Measurements from ENCODE around the gene MEIS3. TPM values are rescaled to one million over a fixed set of nuclear protein-coding genes. Genes with fewer than 3 reads are reported as not detected.
A peak's percentile ranks its signal among the peaks of the same experiment; 100 is the strongest.

Gene MEIS3
- total RNA-seq: not detected
- 1 to 10 TPM in 1 of 4 donors, under 1 TPM in 2, not detected in 1; 0.13 to 1.0 (median 0.44) TPM for polyA plus RNA-seq

GRCh38 chr19:47419030-47419783 lies at the start of gene MEIS3:
MEIS3 (minus strand) TSS chr19:47419527; CDS start chr19:47419081, 446 bp downstream.
- Mint-ChIP-seq H3K9me3 (peaks cover 0 to 5% (median 0%) of the 10 kb centered on the region in 7 donors), H3K4me1 (peaks cover 4 to 48% (median 23%) of the 10 kb centered on the region in 4 donors), H3K36me3 (peaks cover 9% of the 10 kb centered on the region), H3K27ac (no peak within 1 kb of the TSS), H3K4me3 (peak within 1 kb of the TSS; percentile 73 to 86 (median 81)), H3K27me3 (peaks cover 82% of the 10 kb centered on the region)
- H3K9me3 ChIP-seq (ENCODE audit: control insufficient read depth in 2 of 2, low read length in 2 of 2): no peaks in the 10 kb centered on the region
- H3K36me3 ChIP-seq (ENCODE audit: control insufficient read depth, insufficient read depth, low read length): no peaks in the 10 kb centered on the region
- ATAC-seq (ENCODE audit: low read depth in 2 of 2) (no peak), DNase-seq (no peak)
- H3K4me3 ChIP-seq (ENCODE audit: low read depth, low read length): no peak within 1 kb of the TSS
- no peak within 1 kb of the TSS for H3K27ac ChIP-seq (ENCODE audit: insufficient read depth, low read length, poor library complexity, severe bottlenecking)
- peaks cover 29% of the 10 kb centered on the region for H3K27me3 ChIP-seq (ENCODE audit: control insufficient read depth, insufficient read depth, low read length)
- peaks cover 30% of the 10 kb centered on the region for H3K4me1 ChIP-seq (ENCODE audit: control insufficient read depth, insufficient read depth, low read length, poor library complexity, severe bottlenecking)

- ATAC-seq (ENCODE audit: low read depth in 2 of 2) (no peak), DNase-seq (no peak)
- Histone ChIP-seq H3K36me3 (ENCODE audit: control insufficient read depth, insufficient read depth, low read length) (no peaks in the 10 kb centered on the region), H3K27ac (ENCODE audit: insufficient read depth, low read length, poor library complexity, severe bottlenecking) (no peak overlapping the region), H3K9me3 (ENCODE audit: control insufficient read depth in 2 of 2, low read length in 2 of 2) (no peaks in the 10 kb centered on the region), H3K27me3 (ENCODE audit: control insufficient read depth, insufficient read depth, low read length) (peaks cover 8% of the 10 kb centered on the region), H3K4me3 (ENCODE audit: low read depth, low read length) (no peak overlapping the region), H3K4me1 (ENCODE audit: control insufficient read depth, insufficient read depth, low read length, poor library complexity, severe bottlenecking) (peaks cover 8% of the 10 kb centered on the region)
- Mint-ChIP-seq H3K9me3 (peaks cover 0 to 1% (median 0%) of the 10 kb centered on the region in 7 donors), H3K4me3 (peak overlapping the region in 1 of 4 donors; percentile 21), H3K27me3 (peaks cover 61% of the 10 kb centered on the region), H3K27ac (no peak overlapping the region), H3K36me3 (no peaks in the 10 kb centered on the region), H3K4me1 (peaks cover 0 to 23% (median 11%) of the 10 kb centered on the region in 4 donors)
Measured at GRCh38 chr19:47467914-47468313, 48.6 kb upstream of the MEIS3 start.

GRCh38 chr19:47465957-47466356 lies 46.6 kb upstream of the MEIS3 start:
- H3K4me3 Mint-ChIP-seq: no peak overlapping the region
- peaks cover 50% of the 10 kb centered on the region for H3K27me3 Mint-ChIP-seq
- peaks cover 0 to 1% (median 0%) of the 10 kb centered on the region in 7 donors for H3K9me3 Mint-ChIP-seq
- H3K27ac ChIP-seq (ENCODE audit: insufficient read depth, low read length, poor library complexity, severe bottlenecking): no peak overlapping the region
- H3K36me3 ChIP-seq (ENCODE audit: control insufficient read depth, insufficient read depth, low read length): no peaks in the 10 kb centered on the region
- peaks cover 3% of the 10 kb centered on the region for H3K27me3 ChIP-seq (ENCODE audit: control insufficient read depth, insufficient read depth, low read length)
- H3K4me1 Mint-ChIP-seq: peaks cover 0 to 12% (median 5%) of the 10 kb centered on the region in 4 donors
- no peak for DNase-seq
- H3K36me3 Mint-ChIP-seq: no peaks in the 10 kb centered on the region
- no peak overlapping the region for H3K4me3 ChIP-seq (ENCODE audit: low read depth, low read length)
- H3K27ac Mint-ChIP-seq: no peak overlapping the region
- no peaks in the 10 kb centered on the region for H3K9me3 ChIP-seq (ENCODE audit: control insufficient read depth in 2 of 2, low read length in 2 of 2)
- ATAC-seq (ENCODE audit: low read depth in 2 of 2): no peak
- H3K4me1 ChIP-seq (ENCODE audit: control insufficient read depth, insufficient read depth, low read length, poor library complexity, severe bottlenecking): no peaks in the 10 kb centered on the region

GRCh38 chr19:47464675-47465419 lies 45.5 kb upstream of the MEIS3 start:
- DNase-seq (no peak), ATAC-seq (ENCODE audit: low read depth in 2 of 2) (no peak)
- H3K4me3 Mint-ChIP-seq: no peak overlapping the region
- H3K36me3 ChIP-seq (ENCODE audit: control insufficient read depth, insufficient read depth, low read length): no peaks in the 10 kb centered on the region
- H3K4me1 Mint-ChIP-seq: peaks cover 0 to 5% (median 2%) of the 10 kb centered on the region in 4 donors
- H3K27me3 ChIP-seq (ENCODE audit: control insufficient read depth, insufficient read depth, low read length): peaks cover 3% of the 10 kb centered on the region
- H3K27ac Mint-ChIP-seq: peak overlapping the region in 1 of 3 donors; percentile 0
- no peaks in the 10 kb centered on the region for H3K9me3 ChIP-seq (ENCODE audit: control insufficient read depth in 2 of 2, low read length in 2 of 2)
- no peak overlapping the region for H3K4me3 ChIP-seq (ENCODE audit: low read depth, low read length)
- H3K36me3 Mint-ChIP-seq: no peaks in the 10 kb centered on the region
- no peak overlapping the region for H3K27ac ChIP-seq (ENCODE audit: insufficient read depth, low read length, poor library complexity, severe bottlenecking)
- H3K27me3 Mint-ChIP-seq: peaks cover 38% of the 10 kb centered on the region
- H3K9me3 Mint-ChIP-seq: peaks cover 0 to 4% (median 0%) of the 10 kb centered on the region in 7 donors
- H3K4me1 ChIP-seq (ENCODE audit: control insufficient read depth, insufficient read depth, low read length, poor library complexity, severe bottlenecking): no peaks in the 10 kb centered on the region

- Mint-ChIP-seq H3K27ac (no peak overlapping the region), H3K4me3 (no peak overlapping the region), H3K36me3 (no peaks in the 10 kb centered on the region), H3K4me1 (peaks cover 0 to 2% (median 0%) of the 10 kb centered on the region in 4 donors), H3K9me3 (peaks cover 0 to 5% (median 0%) of the 10 kb centered on the region in 7 donors), H3K27me3 (peaks cover 16% of the 10 kb centered on the region)
- Histone ChIP-seq H3K9me3 (ENCODE audit: control insufficient read depth in 2 of 2, low read length in 2 of 2) (no peaks in the 10 kb centered on the region), H3K27ac (ENCODE audit: insufficient read depth, low read length, poor library complexity, severe bottlenecking) (no peak overlapping the region), H3K4me1 (ENCODE audit: control insufficient read depth, insufficient read depth, low read length, poor library complexity, severe bottlenecking) (no peaks in the 10 kb centered on the region), H3K36me3 (ENCODE audit: control insufficient read depth, insufficient read depth, low read length) (no peaks in the 10 kb centered on the region), H3K27me3 (ENCODE audit: control insufficient read depth, insufficient read depth, low read length) (peaks cover 22% of the 10 kb centered on the region), H3K4me3 (ENCODE audit: low read depth, low read length) (no peak overlapping the region)
- ATAC-seq (ENCODE audit: low read depth in 2 of 2): no peak
- DNase-seq: no peak
Measured at GRCh38 chr19:47461876-47462275, 42.5 kb upstream of the MEIS3 start.

GRCh38 chr19:47459477-47459876 lies 40.1 kb upstream of the MEIS3 start:
- H3K27ac ChIP-seq (ENCODE audit: insufficient read depth, low read length, poor library complexity, severe bottlenecking): no peak overlapping the region
- H3K36me3 ChIP-seq (ENCODE audit: control insufficient read depth, insufficient read depth, low read length): no peaks in the 10 kb centered on the region
- DNase-seq (no peak), ATAC-seq (ENCODE audit: low read depth in 2 of 2) (no peak)
- H3K27me3 ChIP-seq (ENCODE audit: control insufficient read depth, insufficient read depth, low read length): peaks cover 36% of the 10 kb centered on the region
- H3K4me1 Mint-ChIP-seq: peaks cover 0 to 2% (median 0%) of the 10 kb centered on the region in 4 donors
- peaks cover 6 to 10% of the 10 kb centered on the region in 2 experiments for H3K9me3 ChIP-seq (ENCODE audit: control insufficient read depth in 2 of 2, low read length in 2 of 2)
- no peaks in the 10 kb centered on the region for H3K36me3 Mint-ChIP-seq
- no peaks in the 10 kb centered on the region for H3K4me1 ChIP-seq (ENCODE audit: control insufficient read depth, insufficient read depth, low read length, poor library complexity, severe bottlenecking)
- H3K4me3 ChIP-seq (ENCODE audit: low read depth, low read length): no peak overlapping the region
- H3K27me3 Mint-ChIP-seq: peaks cover 31% of the 10 kb centered on the region
- no peak overlapping the region for H3K27ac Mint-ChIP-seq
- no peak overlapping the region for H3K4me3 Mint-ChIP-seq
- H3K9me3 Mint-ChIP-seq: peaks cover 0 to 11% (median 5%) of the 10 kb centered on the region in 7 donors

GRCh38 chr19:47458672-47459071 lies 39.3 kb upstream of the MEIS3 start:
- H3K36me3 ChIP-seq (ENCODE audit: control insufficient read depth, insufficient read depth, low read length): no peaks in the 10 kb centered on the region
- no peak overlapping the region for H3K27ac ChIP-seq (ENCODE audit: insufficient read depth, low read length, poor library complexity, severe bottlenecking)
- H3K4me1 Mint-ChIP-seq: peaks cover 0 to 2% (median 0%) of the 10 kb centered on the region in 4 donors
- no peak overlapping the region for H3K4me3 ChIP-seq (ENCODE audit: low read depth, low read length)
- no peaks in the 10 kb centered on the region for H3K4me1 ChIP-seq (ENCODE audit: control insufficient read depth, insufficient read depth, low read length, poor library complexity, severe bottlenecking)
- peaks cover 0 to 11% (median 4%) of the 10 kb centered on the region in 7 donors for H3K9me3 Mint-ChIP-seq
- H3K27ac Mint-ChIP-seq: no peak overlapping the region
- no peak for ATAC-seq (ENCODE audit: low read depth in 2 of 2)
- peaks cover 6 to 10% of the 10 kb centered on the region in 2 experiments for H3K9me3 ChIP-seq (ENCODE audit: control insufficient read depth in 2 of 2, low read length in 2 of 2)
- H3K36me3 Mint-ChIP-seq: no peaks in the 10 kb centered on the region
- DNase-seq: no peak
- peaks cover 36% of the 10 kb centered on the region for H3K27me3 ChIP-seq (ENCODE audit: control insufficient read depth, insufficient read depth, low read length)
- H3K4me3 Mint-ChIP-seq: no peak overlapping the region
- H3K27me3 Mint-ChIP-seq: peaks cover 32% of the 10 kb centered on the region

Data from CD4-positive, CD25-positive, alpha-beta regulatory T cell (primary cell).